ENCODE measurements around the gene TUBGCP3.
A peak's percentile ranks its signal among the peaks of the same experiment; 100 is the strongest.

TUBGCP3 gene

DNA sequence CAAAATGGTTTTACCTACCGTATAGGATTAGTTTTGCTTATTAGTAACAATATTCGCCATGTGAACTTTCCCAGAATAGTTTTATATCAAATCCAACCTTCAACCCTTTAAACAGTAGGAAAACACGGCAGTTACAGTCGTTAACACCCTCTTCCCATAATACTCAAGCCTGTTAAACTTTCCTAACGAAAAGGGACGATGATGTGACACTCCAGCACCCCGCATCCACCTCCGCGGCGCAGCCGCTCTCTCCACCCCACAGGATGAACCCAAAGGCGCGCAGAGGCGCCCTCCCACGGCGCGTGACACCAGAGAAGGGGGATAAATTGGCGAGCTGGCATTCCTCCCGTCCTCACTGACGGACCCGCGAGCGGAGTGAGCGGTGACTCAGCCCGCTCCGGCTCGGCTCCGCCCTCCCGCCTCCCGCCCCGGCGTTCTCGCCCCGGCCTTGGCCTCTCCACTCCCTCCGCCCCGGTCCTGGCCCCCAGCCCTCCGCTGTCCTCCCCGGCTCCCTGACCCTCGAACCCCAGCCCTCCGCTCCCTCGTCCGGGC, 665 bp downstream of the TUBGCP3 start:
- peaks cover 52 to 59% of the 10 kb centered on the region in 2 experiments for H3K4me1 ChIP-seq (ENCODE audit: control insufficient read depth in 1 of 2, insufficient read depth in 1 of 2, low read depth in 1 of 2, low read length in 1 of 2)
- no peaks in the 10 kb centered on the region for H3K27me3 ChIP-seq
- peak overlapping the region; percentile 90 for H3K27ac ChIP-seq
- TF ChIP-seq, protein P1, sequence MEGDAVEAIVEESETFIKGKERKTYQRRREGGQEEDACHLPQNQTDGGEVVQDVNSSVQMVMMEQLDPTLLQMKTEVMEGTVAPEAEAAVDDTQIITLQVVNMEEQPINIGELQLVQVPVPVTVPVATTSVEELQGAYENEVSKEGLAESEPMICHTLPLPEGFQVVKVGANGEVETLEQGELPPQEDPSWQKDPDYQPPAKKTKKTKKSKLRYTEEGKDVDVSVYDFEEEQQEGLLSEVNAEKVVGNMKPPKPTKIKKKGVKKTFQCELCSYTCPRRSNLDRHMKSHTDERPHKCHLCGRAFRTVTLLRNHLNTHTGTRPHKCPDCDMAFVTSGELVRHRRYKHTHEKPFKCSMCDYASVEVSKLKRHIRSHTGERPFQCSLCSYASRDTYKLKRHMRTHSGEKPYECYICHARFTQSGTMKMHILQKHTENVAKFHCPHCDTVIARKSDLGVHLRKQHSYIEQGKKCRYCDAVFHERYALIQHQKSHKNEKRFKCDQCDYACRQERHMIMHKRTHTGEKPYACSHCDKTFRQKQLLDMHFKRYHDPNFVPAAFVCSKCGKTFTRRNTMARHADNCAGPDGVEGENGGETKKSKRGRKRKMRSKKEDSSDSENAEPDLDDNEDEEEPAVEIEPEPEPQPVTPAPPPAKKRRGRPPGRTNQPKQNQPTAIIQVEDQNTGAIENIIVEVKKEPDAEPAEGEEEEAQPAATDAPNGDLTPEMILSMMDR (IDR thresholded peaks at IDR 0.05): no peak
- H3K9me3 ChIP-seq: no peaks in the 10 kb centered on the region
- H3K4me3 ChIP-seq (ENCODE audit: low read depth in 1 of 2, low read length in 1 of 2): peak overlapping the region; percentile 89 to 96
- H3K36me3 ChIP-seq: no peaks in the 10 kb centered on the region

DNA sequence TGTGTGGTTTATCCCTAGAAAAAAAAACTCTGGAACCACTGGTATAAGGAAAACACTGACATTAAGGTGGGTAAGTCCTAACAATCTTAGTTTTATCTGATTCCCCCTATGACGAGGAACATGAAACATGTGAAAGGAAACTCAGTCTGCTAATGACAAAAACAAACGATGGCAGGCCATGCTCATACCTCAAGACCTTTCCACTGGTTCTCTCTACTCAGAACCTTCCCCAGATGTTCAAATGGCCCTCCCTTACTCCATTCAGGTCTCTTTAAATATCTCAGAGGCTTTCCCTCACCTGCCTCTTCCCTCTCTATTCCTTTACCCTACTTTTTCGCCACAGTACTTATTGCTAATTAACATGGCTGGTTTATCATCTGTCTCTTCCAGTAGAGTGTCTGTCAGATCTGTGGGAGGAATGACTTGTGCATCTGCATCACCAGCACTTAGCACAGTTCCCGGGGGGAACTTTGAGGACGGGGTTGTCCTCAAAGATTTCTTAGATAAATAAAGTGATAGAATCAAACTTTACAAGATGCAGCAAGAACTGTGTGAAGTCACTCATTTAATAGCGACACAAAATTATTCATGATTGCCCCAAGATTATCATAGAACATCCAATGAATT, 1.5 kb downstream of the TUBGCP3 start:
- Histone ChIP-seq H3K4me1 (ENCODE audit: control insufficient read depth in 1 of 2, insufficient read depth in 1 of 2, low read depth in 1 of 2, low read length in 1 of 2) (peaks cover 60 to 68% of the 10 kb centered on the region in 2 experiments), H3K4me3 (ENCODE audit: low read depth in 1 of 2, low read length in 1 of 2) (peak overlapping the region; percentile 89 to 96), H3K36me3 (no peaks in the 10 kb centered on the region), H3K27ac (peak overlapping the region; percentile 90), H3K9me3 (no peaks in the 10 kb centered on the region), H3K27me3 (no peaks in the 10 kb centered on the region)
- TF ChIP-seq, protein P1 (IDR thresholded peaks at IDR 0.05): no peak

DNA sequence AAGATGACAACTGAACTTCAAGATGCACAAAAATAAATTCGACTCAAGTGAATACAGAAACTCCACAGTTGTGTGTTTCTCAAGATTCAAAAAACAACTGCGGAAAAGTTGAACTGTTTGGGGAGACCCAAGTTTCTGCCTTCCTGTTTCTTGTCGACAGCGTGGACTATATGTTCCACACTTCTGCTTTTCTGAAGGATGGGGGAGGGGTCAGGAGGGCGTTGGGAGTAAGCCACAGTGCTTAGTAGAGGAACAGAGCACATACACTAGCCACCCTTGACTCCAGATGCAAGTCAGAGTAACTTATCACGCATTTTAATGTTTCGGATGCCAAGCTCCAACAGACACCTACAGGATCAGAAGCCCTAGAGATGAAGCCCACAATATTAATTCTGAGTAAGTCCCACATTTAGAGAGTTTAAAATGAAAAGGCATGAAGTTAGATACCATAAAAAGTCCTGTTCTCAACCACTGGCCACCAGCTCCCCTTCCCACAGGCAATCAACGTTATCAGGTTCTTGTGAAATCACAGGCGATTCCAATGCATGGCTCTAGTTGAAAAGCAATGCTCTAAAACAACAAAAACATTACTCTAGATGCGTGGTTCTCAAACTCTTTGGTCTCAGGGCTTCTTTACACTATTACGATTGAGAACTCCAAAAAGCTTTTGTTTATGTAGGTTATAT, 4.2 kb downstream of the TUBGCP3 start:
- H3K36me3 ChIP-seq: no peaks in the 10 kb centered on the region
- TF ChIP-seq, protein P1 (IDR thresholded peaks at IDR 0.05): peak; percentile 17
- H3K4me3 ChIP-seq (ENCODE audit: low read depth in 1 of 2, low read length in 1 of 2): peak overlapping the region; percentile 48 to 49
- no peaks in the 10 kb centered on the region for H3K9me3 ChIP-seq
- H3K27ac ChIP-seq: peak overlapping the region; percentile 94
- no peaks in the 10 kb centered on the region for H3K27me3 ChIP-seq
- peaks cover 55 to 63% of the 10 kb centered on the region in 2 experiments for H3K4me1 ChIP-seq (ENCODE audit: control insufficient read depth in 1 of 2, insufficient read depth in 1 of 2, low read depth in 1 of 2, low read length in 1 of 2)

DNA sequence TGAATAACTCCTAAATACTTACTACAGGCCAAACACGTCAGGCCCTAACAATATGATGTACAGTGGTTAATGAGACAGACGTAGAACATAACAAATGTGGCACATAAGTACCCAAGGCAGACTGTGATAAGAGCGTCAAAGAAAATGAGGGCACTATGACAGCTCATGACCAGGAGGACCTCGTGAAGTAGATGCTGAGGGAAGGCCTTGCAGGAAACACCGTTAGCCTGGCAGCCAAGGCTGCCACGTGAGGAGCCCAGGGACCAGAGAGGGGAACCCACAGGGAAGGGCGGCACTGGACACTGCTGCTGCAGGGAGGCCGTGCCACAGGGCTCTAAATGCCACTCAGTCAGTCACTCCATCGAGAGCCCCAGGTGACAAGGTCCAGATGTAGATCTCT, 5.7 kb downstream of the TUBGCP3 start:
- TF ChIP-seq, protein P1 (IDR thresholded peaks at IDR 0.05): no peak
- Histone ChIP-seq H3K9me3 (no peaks in the 10 kb centered on the region), H3K36me3 (no peaks in the 10 kb centered on the region), H3K4me3 (ENCODE audit: low read depth in 1 of 2, low read length in 1 of 2) (peak overlapping the region in 1 of 2 experiments; percentile 49), H3K4me1 (ENCODE audit: control insufficient read depth in 1 of 2, insufficient read depth in 1 of 2, low read depth in 1 of 2, low read length in 1 of 2) (peaks cover 47 to 55% of the 10 kb centered on the region in 2 experiments), H3K27ac (peak overlapping the region; percentile 94), H3K27me3 (no peaks in the 10 kb centered on the region)

DNA sequence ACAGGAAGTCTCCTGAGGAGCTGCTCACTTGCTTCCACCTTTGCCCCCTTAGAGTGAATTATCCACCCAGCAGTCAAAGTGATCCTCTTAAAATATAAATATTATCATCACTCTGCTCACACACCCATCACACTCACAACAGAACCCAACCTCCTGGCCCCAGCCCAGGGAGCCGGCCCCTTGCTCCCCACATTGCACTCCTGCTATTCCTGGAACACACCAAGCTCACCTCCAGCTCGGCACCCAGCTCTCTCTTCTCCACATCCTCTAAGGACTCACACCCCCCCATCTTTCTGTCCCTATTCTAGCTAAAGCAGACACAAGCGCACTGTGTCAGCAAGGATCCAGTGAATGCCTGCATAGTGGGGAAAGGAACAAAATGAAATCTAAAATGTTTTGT, 7.0 kb downstream of the TUBGCP3 start:
- H3K36me3 ChIP-seq: no peaks in the 10 kb centered on the region
- no peaks in the 10 kb centered on the region for H3K27me3 ChIP-seq
- H3K4me1 ChIP-seq (ENCODE audit: control insufficient read depth in 1 of 2, insufficient read depth in 1 of 2, low read depth in 1 of 2, low read length in 1 of 2): peaks cover 34 to 41% of the 10 kb centered on the region in 2 experiments
- H3K4me3 ChIP-seq (ENCODE audit: low read depth in 1 of 2, low read length in 1 of 2): no peak overlapping the region
- TF ChIP-seq, protein P1 (IDR thresholded peaks at IDR 0.05): no peak
- H3K27ac ChIP-seq: no peak overlapping the region
- H3K9me3 ChIP-seq: no peaks in the 10 kb centered on the region
